Effector memory CD4-positive, alpha-beta T cell (primary cell): ENCODE measurements around the gene SLC39A2.
"Not testable (repeated sequence)": the region's sequence is repeated elsewhere in the genome, so short reads cannot be mapped to it uniquely, and the experiment has no call there.

Experiments
- DNase-seq, 3 donors: peaks; one replicate each; pipeline ENCODE4 v3.0.0-alpha.2; 2020
- H3K27ac ChIP-seq: 2 replicates; pipeline ENCODE4 v1.7.0; 2013; ENCODE audit warnings: mild to moderate bottlenecking, low read length, moderate library complexity; ENCODE audit not compliant: insufficient read depth, poor library complexity, severe bottlenecking
- H3K27me3 ChIP-seq: replicated peaks from 2 replicates; pipeline ENCODE4 v1.7.0; 2013; ENCODE audit warnings: mild to moderate bottlenecking, low read length; ENCODE audit not compliant: insufficient read depth, control insufficient read depth, poor library complexity, severe bottlenecking
- H3K36me3 ChIP-seq: 2 replicates; pipeline ENCODE4 v1.7.0; 2013; ENCODE audit warnings: mild to moderate bottlenecking, low read length, moderate library complexity; ENCODE audit not compliant: control insufficient read depth, insufficient read depth
- H3K4me1 ChIP-seq: 2 replicates; pipeline ENCODE4 v1.7.0; 2013; ENCODE audit warnings: low read length, mild to moderate bottlenecking; ENCODE audit not compliant: control insufficient read depth, insufficient read depth, poor library complexity, severe bottlenecking
- H3K4me3 ChIP-seq: 2 replicates; pipeline ENCODE4 v1.7.0; 2013; ENCODE audit warnings: low read length, low read depth, mild to moderate bottlenecking; ENCODE audit not compliant: insufficient read depth, poor library complexity, severe bottlenecking
- H3K9me3 ChIP-seq: 2 replicates; pipeline ENCODE4 v1.7.0; 2013; ENCODE audit warnings: mild to moderate bottlenecking, low read length, moderate library complexity; ENCODE audit not compliant: control insufficient read depth
- total RNA-seq, 3 donors: gene quantifications; one replicate each; lab custom pipeline; 2026; lab: John Stamatoyannopoulos, UW

SLC39A2 gene, protein sequence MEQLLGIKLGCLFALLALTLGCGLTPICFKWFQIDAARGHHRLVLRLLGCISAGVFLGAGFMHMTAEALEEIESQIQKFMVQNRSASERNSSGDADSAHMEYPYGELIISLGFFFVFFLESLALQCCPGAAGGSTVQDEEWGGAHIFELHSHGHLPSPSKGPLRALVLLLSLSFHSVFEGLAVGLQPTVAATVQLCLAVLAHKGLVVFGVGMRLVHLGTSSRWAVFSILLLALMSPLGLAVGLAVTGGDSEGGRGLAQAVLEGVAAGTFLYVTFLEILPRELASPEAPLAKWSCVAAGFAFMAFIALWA
- total RNA-seq: 0 to 0.19 (median 0.09) reads per million in 3 donors

DNA sequence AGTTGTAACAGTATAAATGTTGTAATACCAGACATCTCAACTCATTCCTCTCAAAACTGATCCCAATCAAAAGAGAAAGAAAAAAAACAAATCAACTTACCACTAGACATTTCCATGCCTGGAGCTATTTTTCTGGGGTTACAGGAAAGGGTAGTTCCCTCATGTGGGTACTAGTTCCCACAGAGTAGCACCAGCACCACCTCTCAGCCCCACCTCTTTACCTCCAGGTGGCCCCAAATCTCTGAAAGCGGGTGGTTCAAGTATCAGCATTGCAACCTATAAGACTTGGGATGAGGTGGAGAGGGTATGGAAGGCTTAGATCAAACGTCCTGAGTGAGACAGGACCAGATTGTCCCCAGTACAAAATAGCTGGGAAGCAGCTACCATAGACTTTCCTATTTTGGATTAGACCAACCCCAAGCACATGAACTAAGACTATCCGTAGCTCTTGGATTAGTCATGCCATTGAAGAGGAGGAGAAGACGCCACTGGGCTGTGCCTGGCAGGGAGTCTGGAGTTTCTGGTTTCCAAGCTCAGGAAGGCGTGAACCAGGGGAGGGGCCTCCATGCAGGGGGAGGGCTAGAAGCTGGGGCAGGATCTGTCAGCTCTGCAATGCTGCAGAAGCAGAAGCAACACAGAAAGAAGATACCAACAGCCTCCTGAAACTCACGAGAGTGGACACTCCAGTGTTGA, at the start of gene SLC39A2:
Gene SLC39A2 (plus strand): TSS at position 620 of the 693 bp plus-strand sequence. CDS start 154 bp downstream, outside the sequence.
- no peaks in the 10 kb centered on the region for H3K4me1 ChIP-seq
- DNase-seq: no peak
- no peaks in the 10 kb centered on the region for H3K27me3 ChIP-seq
- no peak within 1 kb of the TSS for H3K27ac ChIP-seq
- peaks cover 29% of the 10 kb centered on the region for H3K36me3 ChIP-seq
- no peaks in the 10 kb centered on the region for H3K9me3 ChIP-seq
- no peak within 1 kb of the TSS for H3K4me3 ChIP-seq

DNA sequence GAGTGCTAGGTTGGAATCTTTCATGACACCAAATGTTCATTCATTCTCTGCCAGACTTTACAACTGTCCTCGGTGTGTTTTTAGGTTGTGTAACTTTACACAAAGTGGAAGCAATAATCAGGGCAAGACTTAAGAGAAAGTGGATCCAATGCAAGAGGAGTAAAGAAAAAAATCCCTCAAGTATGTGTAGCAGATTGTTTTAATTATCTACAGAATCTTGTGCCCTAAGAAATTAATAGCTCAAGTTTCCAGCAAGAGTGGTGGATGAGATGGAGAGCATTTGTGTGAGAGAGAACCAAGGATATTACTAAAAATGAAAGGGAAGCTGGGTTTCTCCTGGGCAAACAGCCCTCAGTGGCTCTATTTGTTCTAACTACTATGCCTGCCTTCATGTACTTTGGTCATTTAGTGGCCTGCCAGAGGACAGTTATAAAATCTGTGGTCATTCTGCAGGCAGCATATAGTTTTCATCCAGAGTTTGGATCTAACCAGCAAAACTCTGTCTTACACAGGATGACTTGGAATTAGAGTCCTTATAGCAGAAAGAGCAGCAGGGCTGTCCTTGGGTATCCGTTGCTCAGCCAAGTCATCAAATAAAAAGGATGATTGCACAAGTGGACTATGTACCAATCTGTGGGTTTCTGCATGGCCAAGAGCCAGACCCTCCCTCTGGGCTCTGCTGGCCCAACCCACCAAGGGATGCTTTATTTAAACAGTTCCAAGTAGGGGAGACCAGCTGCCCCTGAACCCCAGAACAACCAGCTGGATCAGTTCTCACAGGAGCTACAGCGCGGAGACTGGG, 44.2 kb upstream of the SLC39A2 start, which contains the start of gene RNASE2:
Gene RNASE2 (plus strand): TSS at position 752 of the 802 bp plus-strand sequence. CDS start 285 bp downstream, outside the sequence.
- not testable (repeated sequence) for H3K27me3 ChIP-seq, DNase-seq, H3K36me3 ChIP-seq, H3K4me3 ChIP-seq, H3K9me3 ChIP-seq, H3K4me1 ChIP-seq, H3K27ac ChIP-seq

DNA sequence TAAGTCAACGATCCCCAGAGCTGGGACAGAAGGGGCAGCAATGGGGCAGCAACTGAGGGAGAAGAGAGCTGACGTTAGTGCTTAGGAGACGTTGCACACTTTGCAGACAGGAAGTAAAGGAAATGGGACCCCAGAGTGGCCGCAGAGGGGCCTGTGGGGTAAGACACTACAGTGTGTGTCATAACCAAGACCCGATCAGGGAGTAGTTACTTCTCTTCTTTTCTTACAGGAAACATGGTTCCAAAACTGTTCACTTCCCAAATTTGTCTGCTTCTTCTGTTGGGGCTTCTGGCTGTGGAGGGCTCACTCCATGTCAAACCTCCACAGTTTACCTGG, 43.6 kb upstream of the SLC39A2 start:
- not testable (repeated sequence) for H3K4me3 ChIP-seq, DNase-seq, H3K27ac ChIP-seq, H3K36me3 ChIP-seq, H3K27me3 ChIP-seq, H3K9me3 ChIP-seq, H3K4me1 ChIP-seq

DNA sequence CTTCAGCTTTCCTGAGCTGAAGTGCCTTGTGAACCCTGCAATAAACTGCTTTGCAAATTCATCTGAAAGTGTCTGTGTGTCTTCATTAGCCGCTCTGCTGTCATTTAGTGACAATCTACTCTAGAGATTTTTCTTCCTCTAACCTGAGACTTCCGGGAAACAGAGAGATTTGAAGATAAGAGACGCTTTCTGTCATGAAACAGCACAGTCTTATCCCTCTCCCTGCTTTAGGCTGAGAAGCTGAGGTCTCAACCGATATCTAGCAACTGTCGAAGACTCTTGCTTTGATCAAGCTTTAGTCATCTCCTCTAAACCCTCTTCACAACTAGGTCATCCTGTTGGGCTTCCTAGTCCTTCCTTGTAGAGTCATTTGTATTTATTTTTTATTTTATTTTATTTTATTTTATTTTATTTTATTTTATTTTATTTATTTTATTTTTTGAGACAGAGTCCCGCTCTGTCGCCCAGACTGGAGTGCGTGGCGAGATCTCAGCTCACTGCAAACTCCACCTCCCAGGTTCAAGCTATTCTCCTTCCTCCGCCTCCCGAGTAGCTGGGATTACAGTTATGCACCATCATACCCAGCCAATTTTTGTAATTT, 42.6 kb upstream of the SLC39A2 start:
- H3K36me3 ChIP-seq: no peaks in the 10 kb centered on the region
- H3K4me1 ChIP-seq: peaks cover 4% of the 10 kb centered on the region
- no peak for DNase-seq
- H3K27me3 ChIP-seq: no peaks in the 10 kb centered on the region
- no peak overlapping the region for H3K4me3 ChIP-seq
- H3K9me3 ChIP-seq: no peaks in the 10 kb centered on the region
- H3K27ac ChIP-seq: no peak overlapping the region

DNA sequence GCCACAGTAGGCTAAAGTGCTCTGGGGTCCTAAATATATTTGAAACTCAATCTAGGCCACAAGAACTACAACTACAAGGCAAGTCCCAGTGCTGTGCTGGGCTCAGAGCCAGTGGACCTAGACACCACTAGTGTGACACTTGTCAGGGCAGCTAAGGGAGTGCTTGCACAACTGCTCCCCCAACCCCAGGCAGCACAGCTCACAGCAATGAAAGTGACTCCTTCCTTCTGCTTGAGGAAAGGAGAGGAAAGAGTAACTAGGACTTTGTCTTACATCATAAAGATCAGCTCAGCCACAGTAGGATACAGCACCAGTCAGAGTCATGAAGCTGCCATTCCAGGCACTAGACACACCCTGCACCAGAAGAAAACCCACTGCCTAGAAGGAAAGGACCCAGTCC, 40.1 kb upstream of the SLC39A2 start:
- H3K27ac ChIP-seq, H3K9me3 ChIP-seq, H3K4me3 ChIP-seq, H3K4me1 ChIP-seq, H3K36me3 ChIP-seq, H3K27me3 ChIP-seq, DNase-seq: not testable (repeated sequence)

DNA sequence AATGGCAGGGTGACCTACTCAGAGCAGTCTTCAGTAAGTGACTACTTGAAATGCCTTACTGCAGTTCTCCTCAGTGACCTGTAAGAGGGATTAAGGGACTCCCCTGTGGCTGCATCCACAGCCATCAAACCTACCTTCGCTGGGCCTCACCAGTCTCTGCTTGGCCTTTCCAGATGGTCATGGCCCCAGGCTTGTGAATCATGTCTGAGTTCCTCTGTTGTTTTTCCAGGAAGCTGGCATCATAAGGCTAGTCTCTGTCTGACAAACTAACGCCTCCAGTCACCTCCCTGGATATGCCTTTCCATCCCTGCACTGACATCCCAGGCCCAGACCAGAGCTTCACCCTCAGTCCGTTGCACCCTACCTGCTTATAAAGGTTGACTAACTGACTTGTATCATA, 29.8 kb upstream of the SLC39A2 start:
- Histone ChIP-seq H3K27me3 (peaks cover 5% of the 10 kb centered on the region), H3K36me3 (no peaks in the 10 kb centered on the region), H3K9me3 (no peaks in the 10 kb centered on the region), H3K4me3 (no peak overlapping the region), H3K27ac (no peak overlapping the region), H3K4me1 (peaks cover 3% of the 10 kb centered on the region)
- no peak for DNase-seq

DNA sequence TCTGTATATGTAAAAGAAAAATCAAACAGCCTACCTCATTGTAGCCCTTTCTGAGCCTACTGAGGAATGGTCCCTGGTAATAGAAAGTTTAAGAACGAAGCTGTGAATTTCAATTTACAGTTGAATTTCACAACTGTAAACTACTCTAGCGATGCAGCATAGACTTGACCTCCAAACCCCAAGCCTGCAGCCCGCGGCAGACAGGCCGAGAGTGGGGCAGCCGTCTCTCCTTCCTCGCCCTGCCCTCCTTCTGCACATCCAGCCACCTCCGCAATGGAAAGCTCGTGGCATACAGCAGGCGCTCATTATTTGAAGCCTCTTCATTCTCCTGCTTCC, 28.5 kb upstream of the SLC39A2 start:
- peak overlapping the region; percentile 61 for H3K4me3 ChIP-seq
- no peak overlapping the region for H3K27ac ChIP-seq

DNA sequence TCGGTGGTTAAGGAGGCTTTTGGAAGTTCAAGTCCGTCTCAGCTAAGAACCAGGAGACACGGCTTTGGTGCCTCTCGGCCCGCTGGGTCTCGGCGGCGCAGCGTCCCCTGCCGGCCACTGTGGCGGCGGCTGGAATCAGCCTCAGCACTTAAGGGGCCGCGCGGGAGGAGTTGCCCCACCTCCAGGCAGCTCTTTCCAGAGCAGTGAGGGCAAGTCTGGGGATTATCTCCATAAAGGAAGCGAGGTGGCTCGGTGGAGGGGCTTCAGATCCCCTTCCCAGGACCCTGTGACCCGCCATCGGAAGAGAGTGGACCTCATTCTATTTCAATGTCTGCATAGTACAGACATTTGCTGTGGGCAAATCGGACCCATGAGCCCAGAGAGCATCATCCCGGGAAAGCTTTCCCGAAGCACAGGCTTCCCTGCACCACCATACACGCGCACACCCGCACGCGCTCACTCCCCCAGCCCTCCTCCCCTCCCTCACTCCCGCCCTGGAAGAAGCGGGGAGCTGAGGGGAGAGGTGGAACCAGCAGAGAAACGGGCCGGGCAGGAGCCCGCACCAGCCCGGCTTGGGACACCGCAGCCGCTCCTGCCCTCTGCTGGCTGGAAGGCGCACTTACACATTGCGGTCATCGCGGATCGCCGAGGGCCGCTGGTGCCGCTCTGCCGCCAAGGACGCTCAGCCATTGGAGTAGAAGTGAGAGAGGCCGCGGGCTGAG, 27.9 kb upstream of the SLC39A2 start:
- DNase-seq: peak; percentile 54 to 65 (median 60)
- Histone ChIP-seq H3K27me3 (peaks cover 5% of the 10 kb centered on the region), H3K27ac (no peak overlapping the region), H3K4me3 (peak overlapping the region; percentile 61), H3K4me1 (peaks cover 3% of the 10 kb centered on the region), H3K36me3 (no peaks in the 10 kb centered on the region), H3K9me3 (no peaks in the 10 kb centered on the region)

More for the DNA sequence above, 28.5 kb upstream of the SLC39A2 start:
- Histone ChIP-seq H3K27me3 (peaks cover 5% of the 10 kb centered on the region), H3K4me1 (peaks cover 3% of the 10 kb centered on the region), H3K36me3 (no peaks in the 10 kb centered on the region), H3K9me3 (no peaks in the 10 kb centered on the region)
- DNase-seq: no peak

DNA sequence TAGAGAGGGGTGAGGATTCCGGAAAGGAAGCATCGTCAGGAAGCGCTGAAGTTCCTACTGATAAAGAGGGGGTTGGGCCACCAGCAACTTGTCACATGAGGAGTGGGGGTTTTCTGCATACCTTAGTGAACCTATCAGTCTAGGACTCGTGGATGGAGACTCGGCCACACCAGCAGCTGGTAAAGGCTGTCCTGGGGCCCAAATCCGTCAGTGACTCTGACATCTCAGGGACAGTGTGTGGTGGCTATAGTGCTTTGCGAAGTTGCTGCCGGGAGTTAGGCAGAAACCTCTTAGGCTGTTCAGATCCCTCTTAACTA, 27.4 kb upstream of the SLC39A2 start:
- no peak overlapping the region for H3K27ac ChIP-seq
- peak overlapping the region; percentile 61 for H3K4me3 ChIP-seq

More for the DNA sequence above, 27.4 kb upstream of the SLC39A2 start:
- H3K36me3 ChIP-seq: no peaks in the 10 kb centered on the region
- H3K27me3 ChIP-seq: peaks cover 5% of the 10 kb centered on the region
- no peak for DNase-seq
- H3K9me3 ChIP-seq: no peaks in the 10 kb centered on the region
- peaks cover 3% of the 10 kb centered on the region for H3K4me1 ChIP-seq
